ENCODE measurements around the gene SRSF4. TPM values are rescaled to one million over a fixed set of nuclear protein-coding genes. Genes with fewer than 3 reads are reported as not detected.
A peak's percentile ranks its signal among the peaks of the same experiment; 100 is the strongest.

Gene SRSF4
- total and polyA plus RNA-seq, 9 of the 15 experiments (the other 6 are each of a cell fraction or from before 2014, with no cell fraction given): 15.9 to 132 (median 82.0) TPM

GRCh38 chr1:29200906-29201594, 19.4 kb upstream of the SRSF4 start:
- ChIA-PET POLR2A (interaction anchor here (0.6 to 2.7 kb wide), 8 partner anchors 19 to 938 kb away, joined by 3 to 21 read pairs (median 4); partner anchors contain the start of gene SRSF4), CTCF (ENCODE audit: low intra/inter-chr PET ratio) (interaction anchor here (0.6 to 3.8 kb wide), 4 partner anchors 19 to 416 kb away, joined by 3 to 35 read pairs (median 6); partner anchors contain the start of gene SRSF4)
- no peaks in the 10 kb centered on the region for H3K9me3 ChIP-seq (replicated peaks; ENCODE audit: control insufficient read depth, insufficient read depth, low read depth, low read length)
- H3K9ac ChIP-seq (ENCODE audit: insufficient read depth in 1 of 2, low read depth in 2 of 2, low read length in 2 of 2): peak overlapping the region in 1 of 2 experiments; percentile 16; a peak in 1 of 4 replicates
- H2AFZ ChIP-seq (ENCODE audit: low read depth, low read length): no peak overlapping the region
- no peaks in the 10 kb centered on the region for H3K79me2 ChIP-seq (ENCODE audit: control insufficient read depth, insufficient read depth, low read length)
- no peaks in the 10 kb centered on the region for H4K20me1 ChIP-seq (replicated peaks; ENCODE audit: control insufficient read depth, insufficient read depth, low read length)
- H3K27me3 ChIP-seq (ENCODE audit: control insufficient read depth in 2 of 2, insufficient read depth in 2 of 2, low read length in 2 of 2): no peaks in the 10 kb centered on the region
- WGBS (ENCODE audit: insufficient coverage, low coverage, missing lambda C conversion rate): 87% methylated on average over 5 of the region's 5 CpGs
- intact Hi-C loops (cut with micrococcal nuclease) (loop anchor here (5.0 kb wide), 1 partner anchor 554 kb away; the partner anchor contains the start of gene RNU11), in situ Hi-C loops (cut with MboI) (loop anchor here (5.0 kb wide), 1 partner anchor 164 kb away; no protein-coding TSS in a partner anchor)
- BruUV-seq (replicated peaks): no TSS peak
- no peak for TF ChIP-seq HDAC8 (tag; IDR thresholded peaks at IDR 0.05)
- TF ChIP-seq SPI1 (IDR thresholded peaks at IDR 0.05; ENCODE audit: borderline replicate concordance, low read depth, low read length): peak; percentile 75; the same call in 1 of the 2 replicates
- peak; percentile 53; the same call in 1 of the 2 replicates for TF ChIP-seq SOX6 (IDR thresholded peaks at IDR 0.05)
- TF ChIP-seq ZBTB40 (IDR thresholded peaks at IDR 0.05): no peak
- no peak for TF ChIP-seq ZBTB40 (CRISPR knock-in tag; IDR thresholded peaks at IDR 0.05)
- TF ChIP-seq CTCFL (IDR thresholded peaks at IDR 0.05; ENCODE audit: borderline replicate concordance, insufficient read depth, low read depth, low read length, poor library complexity, severe bottlenecking): no peak
- peak; percentile 55 for TF ChIP-seq FOSL1 (tag; conservative IDR thresholded peaks at IDR 0.05)
- H3K27ac ChIP-seq (ENCODE audit: extremely low read depth, low read depth, low read length): no peak overlapping the region
- H3K4me1 ChIP-seq (replicated peaks in 1 of 2; ENCODE audit: control insufficient read depth in 2 of 2, insufficient read depth in 2 of 2, low read length in 2 of 2): peaks cover 18 to 21% of the 10 kb centered on the region in 2 experiments
- H3K9me1 ChIP-seq (ENCODE audit: control insufficient read depth, insufficient read depth, low read length): no peaks in the 10 kb centered on the region
- no peak overlapping the region for H3K4me3 ChIP-seq
- no peak for FAIRE-seq
- no peak overlapping the region for H3K4me2 ChIP-seq (ENCODE audit: insufficient read depth, low read length)
- no peak for ATAC-seq
- DNase-seq (ENCODE audit: extremely low read depth in 1 of 4, low spot score in 3 of 4): no peak
- H3K36me3 ChIP-seq (ENCODE audit: control insufficient read depth, insufficient read depth, low read length): peaks cover 86% of the 10 kb centered on the region

All from K562 (cell line).